BE2C (cell line): ENCODE measurements around the gene STX5.

ENCODE experiments used
- DNase-seq: peaks from one replicate; pipeline ENCODE4 v3.0.0-alpha.2; 2020
- H3K27me3 ChIP-seq: fragments of 250-450 bp; sonication (Bioruptor Pico); 2 replicates; pipeline ENCODE4 v1.5.1; 2020; ENCODE audit warnings: mild to moderate bottlenecking
- H3K36me3 ChIP-seq: fragments of 250-450 bp; sonication (Bioruptor Pico); 2 replicates; pipeline ENCODE4 v1.5.1; 2020; ENCODE audit warnings: mild to moderate bottlenecking
- H3K4me1 ChIP-seq: fragments of 250-450 bp; sonication (Bioruptor Pico); 2 replicates; pipeline ENCODE4 v1.5.1; 2020
- H3K4me3 ChIP-seq: 2 replicates; pipeline ENCODE4 v1.5.1; 2011; ENCODE audit warnings: low read depth, low read length
- H3K9me3 ChIP-seq: fragments of 250-450 bp; sonication (Bioruptor Pico); 2 replicates; pipeline ENCODE4 v1.5.1; 2020
- TF ChIP-seq, protein P1 (sequence below): IDR thresholded peaks from 2 replicates; pipeline ENCODE4 v1.5.1; 2012; ENCODE audit warnings: mild to moderate bottlenecking, low read depth, low read length

The STX5 gene

DNA sequence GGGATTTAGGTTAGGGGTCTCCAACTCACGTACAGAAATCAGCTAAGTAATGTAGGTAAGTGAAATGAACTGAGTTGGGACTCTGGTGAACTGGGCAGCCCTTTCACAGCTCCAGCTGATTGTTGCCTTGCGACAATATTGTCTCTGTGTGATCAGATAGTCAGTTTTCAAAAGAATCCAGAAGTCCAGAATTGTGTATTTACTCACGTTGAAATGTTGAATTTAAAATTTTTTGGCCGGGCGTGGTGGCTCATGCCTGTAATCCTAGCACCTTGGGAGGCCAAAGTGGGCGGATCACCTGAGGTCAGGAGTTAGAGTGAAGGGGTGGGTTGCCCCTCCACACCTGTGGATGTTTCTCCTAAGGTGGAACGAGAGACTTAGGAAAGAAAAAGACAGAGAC lies 26.4 kb upstream of the STX5 start:
- no peak for DNase-seq
- Histone ChIP-seq H3K4me3 (peak overlapping the region; percentile 98), H3K4me1 (peaks cover 2% of the 10 kb centered on the region), H3K9me3 (no peaks in the 10 kb centered on the region), H3K36me3 (peaks cover 26% of the 10 kb centered on the region), H3K27me3 (no peaks in the 10 kb centered on the region)
- TF ChIP-seq, protein P1, sequence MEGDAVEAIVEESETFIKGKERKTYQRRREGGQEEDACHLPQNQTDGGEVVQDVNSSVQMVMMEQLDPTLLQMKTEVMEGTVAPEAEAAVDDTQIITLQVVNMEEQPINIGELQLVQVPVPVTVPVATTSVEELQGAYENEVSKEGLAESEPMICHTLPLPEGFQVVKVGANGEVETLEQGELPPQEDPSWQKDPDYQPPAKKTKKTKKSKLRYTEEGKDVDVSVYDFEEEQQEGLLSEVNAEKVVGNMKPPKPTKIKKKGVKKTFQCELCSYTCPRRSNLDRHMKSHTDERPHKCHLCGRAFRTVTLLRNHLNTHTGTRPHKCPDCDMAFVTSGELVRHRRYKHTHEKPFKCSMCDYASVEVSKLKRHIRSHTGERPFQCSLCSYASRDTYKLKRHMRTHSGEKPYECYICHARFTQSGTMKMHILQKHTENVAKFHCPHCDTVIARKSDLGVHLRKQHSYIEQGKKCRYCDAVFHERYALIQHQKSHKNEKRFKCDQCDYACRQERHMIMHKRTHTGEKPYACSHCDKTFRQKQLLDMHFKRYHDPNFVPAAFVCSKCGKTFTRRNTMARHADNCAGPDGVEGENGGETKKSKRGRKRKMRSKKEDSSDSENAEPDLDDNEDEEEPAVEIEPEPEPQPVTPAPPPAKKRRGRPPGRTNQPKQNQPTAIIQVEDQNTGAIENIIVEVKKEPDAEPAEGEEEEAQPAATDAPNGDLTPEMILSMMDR: no peak

DNA sequence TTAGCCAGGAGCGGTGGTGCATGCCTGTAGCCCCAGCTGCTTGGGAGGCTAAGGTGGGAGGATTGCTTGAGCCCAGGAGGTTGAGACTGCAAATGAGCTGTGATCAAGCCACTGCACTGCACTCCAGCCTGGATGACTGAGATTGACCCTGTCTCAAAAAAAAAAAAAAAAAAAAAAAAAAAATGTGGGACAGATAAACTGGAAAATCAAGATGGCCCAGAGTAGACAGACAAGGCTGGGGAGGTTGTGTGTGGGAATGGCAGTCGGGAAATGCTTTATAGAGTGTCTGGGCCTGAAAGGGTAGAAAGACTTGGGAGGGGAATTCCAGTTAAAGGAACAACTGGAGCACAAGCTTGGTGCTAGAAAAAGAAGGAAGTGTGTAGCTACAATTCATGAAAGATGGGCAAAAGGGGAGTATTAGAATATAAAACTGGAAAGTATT lies 25.7 kb upstream of the STX5 start:
- no peak for DNase-seq
- peaks cover 30% of the 10 kb centered on the region for H3K36me3 ChIP-seq
- no peaks in the 10 kb centered on the region for H3K27me3 ChIP-seq
- peak overlapping the region; percentile 98 for H3K4me3 ChIP-seq
- peaks cover 2% of the 10 kb centered on the region for H3K4me1 ChIP-seq
- H3K9me3 ChIP-seq: no peaks in the 10 kb centered on the region
- TF ChIP-seq, protein P1: no peak

DNA sequence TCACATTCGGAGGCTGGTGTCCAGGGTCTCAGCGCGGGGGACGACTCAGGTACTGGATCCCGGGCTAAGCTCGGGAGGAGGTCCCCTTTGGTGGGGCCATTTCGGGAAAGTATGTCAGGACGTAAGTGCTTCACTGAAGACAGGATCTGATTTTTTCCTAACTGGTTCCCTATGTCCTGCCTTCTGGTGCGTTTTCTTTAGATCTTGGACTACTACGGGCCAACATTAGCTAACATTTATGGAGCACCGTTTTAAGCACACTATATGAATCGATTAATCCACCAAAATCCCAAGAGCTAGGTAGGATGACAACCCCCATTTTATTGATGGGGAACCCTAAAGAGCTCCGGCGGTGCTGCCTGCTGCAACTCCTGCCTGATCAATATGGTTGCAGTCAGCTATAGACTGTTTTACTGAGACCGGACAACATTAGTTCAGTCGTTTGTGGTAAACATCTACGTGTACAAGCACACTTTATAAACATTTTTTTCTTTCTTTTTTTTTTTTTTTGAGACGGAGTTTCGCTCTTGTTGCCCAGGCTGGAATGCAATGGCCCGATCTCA lies 24.6 kb upstream of the STX5 start:
- H3K27me3 ChIP-seq: no peaks in the 10 kb centered on the region
- peaks cover 40% of the 10 kb centered on the region for H3K36me3 ChIP-seq
- H3K4me1 ChIP-seq: peaks cover under 1% of the 10 kb centered on the region; the same call in 1 of the 2 replicates
- peak overlapping the region; percentile 98 for H3K4me3 ChIP-seq
- no peak for DNase-seq
- H3K9me3 ChIP-seq: no peaks in the 10 kb centered on the region
- TF ChIP-seq, protein P1: no peak

DNA sequence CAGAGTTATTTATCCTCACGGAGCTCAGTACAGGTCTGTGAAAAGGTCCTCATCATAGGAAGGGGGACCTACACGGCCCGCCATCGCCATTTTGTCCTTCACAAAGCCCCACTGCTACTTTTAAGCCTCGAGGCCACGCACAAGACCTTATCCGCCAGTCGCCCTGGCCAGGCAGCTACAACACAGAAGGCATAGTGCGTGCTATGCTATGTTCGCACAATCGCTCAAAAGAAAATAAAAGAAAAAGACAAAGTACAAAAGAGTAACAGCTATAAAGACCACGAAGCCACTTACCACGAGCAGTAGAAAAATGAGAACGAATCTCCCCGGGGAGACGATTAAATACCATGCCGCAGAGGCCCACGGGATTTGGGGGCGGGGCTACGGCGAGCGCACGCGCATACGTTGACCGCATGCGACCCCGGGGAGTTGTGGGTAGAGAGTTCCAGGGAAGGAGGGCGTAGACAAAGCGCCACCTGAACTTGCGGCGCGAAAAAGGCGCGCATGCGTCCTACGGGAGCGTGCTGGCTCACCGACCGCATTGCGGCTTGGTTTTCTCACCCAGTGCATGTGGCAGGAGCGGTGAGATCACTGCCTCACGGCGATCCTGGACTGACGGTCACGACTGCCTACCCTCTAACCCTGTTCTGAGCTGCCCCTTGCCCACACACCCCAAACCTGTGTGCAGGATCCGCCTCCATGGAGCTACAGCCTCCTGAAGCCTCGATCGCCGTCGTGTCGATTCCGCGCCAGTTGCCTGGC lies 23.9 kb upstream of the STX5 start:
- H3K4me3 ChIP-seq: peak overlapping the region; percentile 98
- H3K27me3 ChIP-seq: no peaks in the 10 kb centered on the region
- TF ChIP-seq, protein P1: no peak
- peak; percentile 93 for DNase-seq
- H3K9me3 ChIP-seq: no peaks in the 10 kb centered on the region
- H3K36me3 ChIP-seq: peaks cover 40% of the 10 kb centered on the region
- no peaks in the 10 kb centered on the region; the same call in 1 of the 2 replicates for H3K4me1 ChIP-seq

DNA sequence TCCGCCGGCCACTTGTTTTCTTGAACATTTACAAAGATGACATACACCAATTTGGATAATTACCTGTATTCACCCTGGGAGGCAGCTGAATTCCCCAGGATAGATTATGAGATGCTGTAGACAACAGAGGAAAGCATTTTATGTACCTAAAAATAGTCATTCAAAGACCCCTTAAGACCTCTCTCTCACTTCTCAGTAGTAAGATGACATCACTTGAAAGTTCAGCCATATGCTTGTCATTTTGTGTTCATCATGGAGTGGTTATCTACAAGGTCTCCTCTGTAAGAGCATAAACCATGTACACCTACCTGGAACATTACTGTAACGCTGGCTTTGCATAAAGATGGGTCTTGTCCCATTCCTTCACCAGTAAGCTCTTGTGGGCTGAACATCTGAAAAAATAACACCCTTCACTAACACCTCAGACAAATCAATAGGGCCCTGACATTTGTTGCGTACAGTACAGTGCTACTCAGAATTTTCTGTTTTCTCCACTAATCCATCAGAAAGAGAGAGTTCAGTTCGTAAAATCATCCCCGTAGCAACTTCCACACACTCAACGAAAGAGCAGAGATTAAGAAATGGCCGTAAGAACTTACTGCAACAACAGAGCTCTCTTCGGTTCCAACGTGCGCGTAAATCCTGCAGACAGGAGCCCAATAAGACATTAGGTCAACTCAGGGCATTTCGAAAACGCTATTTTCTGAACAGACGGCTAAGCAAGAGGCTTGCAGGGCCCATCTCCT lies 23.1 kb upstream of the STX5 start:
- Histone ChIP-seq H3K4me1 (no peaks in the 10 kb centered on the region; the same call in 1 of the 2 replicates), H3K4me3 (peak overlapping the region; percentile 98), H3K27me3 (no peaks in the 10 kb centered on the region), H3K36me3 (peaks cover 40% of the 10 kb centered on the region), H3K9me3 (no peaks in the 10 kb centered on the region)
- DNase-seq: no peak
- TF ChIP-seq, protein P1: no peak
